Stimulated activated CD8-positive, alpha-beta memory T cell treated with anti-CD3 and anti-CD28 coated beads, Interleukin-12 subunit alpha, Interleukin-12 subunit beta, amount 100 ng/mL, for 1 hour (primary cell): ENCODE data around the gene FBXO7.

Experiments used
- DNase-seq: peaks from one replicate; pipeline ENCODE4 v3.0.0-alpha.2; 2020; ENCODE audit warnings: low read depth

The FBXO7 gene

GRCh38 chr22:32490279-32490678 lies 15.7 kb downstream of the FBXO7 start:
- DNase-seq, result no peak

- DNase-seq, result no peak
Measured at GRCh38 chr22:32492111-32492510, 17.5 kb downstream of the FBXO7 start.

GRCh38 chr22:32493551-32493950 lies 18.9 kb downstream of the FBXO7 start:
- DNase-seq, result no peak

- DNase-seq, result no peak
Measured at GRCh38 chr22:32494971-32495370, 20.4 kb downstream of the FBXO7 start.

GRCh38 chr22:32499666-32500065 lies 25.1 kb downstream of the FBXO7 start:
- no peak for DNase-seq

- no peak for DNase-seq
Measured at GRCh38 chr22:32501836-32502752, 27.5 kb downstream of the FBXO7 start.

- no peak for DNase-seq
Measured at GRCh38 chr22:32509045-32509444, 34.4 kb downstream of the FBXO7 start.

GRCh38 chr22:32511274-32511673 lies 36.7 kb downstream of the FBXO7 start:
- no peak for DNase-seq

GRCh38 chr22:32511776-32512175 lies 37.2 kb downstream of the FBXO7 start:
- DNase-seq, result no peak

- DNase-seq, result no peak
Measured at GRCh38 chr22:32512267-32512982, 37.8 kb downstream of the FBXO7 start.

GRCh38 chr22:32515084-32515483 lies 40.5 kb downstream of the FBXO7 start:
- DNase-seq, result no peak

GRCh38 chr22:32517488-32517887 lies 42.9 kb downstream of the FBXO7 start:
- DNase-seq, result no peak

GRCh38 chr22:32517921-32518320 lies 43.3 kb downstream of the FBXO7 start:
- no peak for DNase-seq

GRCh38 chr22:32518381-32518780 lies 43.8 kb downstream of the FBXO7 start:
- DNase-seq, result no peak

GRCh38 chr22:32518848-32519247 lies 44.2 kb downstream of the FBXO7 start:
- no peak for DNase-seq

- no peak for DNase-seq
Measured at GRCh38 chr22:32520612-32521011, 46.0 kb downstream of the FBXO7 start.

- DNase-seq, result no peak
Measured at GRCh38 chr22:32522237-32522636, 47.6 kb downstream of the FBXO7 start.

GRCh38 chr22:32527756-32528155 lies 53.1 kb downstream of the FBXO7 start:
- DNase-seq, result no peak

- no peak for DNase-seq
Measured at GRCh38 chr22:32528316-32528715, 53.7 kb downstream of the FBXO7 start.

- DNase-seq, result peak; percentile 45
Measured at GRCh38 chr22:32528984-32529982, 54.7 kb downstream of the FBXO7 start.

GRCh38 chr22:32531228-32531627 lies 56.6 kb downstream of the FBXO7 start:
- DNase-seq, result no peak
